Brain microvascular endothelial cell (primary cell): Measurements from ENCODE around the gene MED17.

Source experiments
- DNase-seq: peaks from one replicate; pipeline ENCODE4 v3.0.0-alpha.2; 2020
- H3K27ac ChIP-seq: fragments of 250-450 bp; sonication (Bioruptor Pico); 2 replicates; pipeline ENCODE4 v1.5.1; 2020; ENCODE audit warnings: mild to moderate bottlenecking, moderate library complexity
- H3K27me3 ChIP-seq: fragments of 250-450 bp; sonication (Bioruptor Pico); replicated peaks from 2 replicates; pipeline ENCODE4 v1.5.1; 2020; ENCODE audit warnings: mild to moderate bottlenecking
- H3K36me3 ChIP-seq: fragments of 250-450 bp; sonication (Bioruptor Pico); replicated peaks from 2 replicates; pipeline ENCODE4 v1.5.1; 2020; ENCODE audit warnings: mild to moderate bottlenecking
- H3K4me3 ChIP-seq: 2 replicates; pipeline ENCODE4 v1.5.1; 2011; ENCODE audit warnings: low read depth, mild to moderate bottlenecking, control low read depth, low read length, moderate library complexity
- CTCF ChIP-seq: IDR thresholded peaks from 2 replicates; pipeline ENCODE4 v1.5.1; 2011; ENCODE audit warnings: low read depth, mild to moderate bottlenecking, moderate library complexity, low read length, control low read depth, inconsistent platforms; ENCODE audit errors: missing control alignments
- in situ Hi-C: cut with HindIII; loops from 2 replicates; pipeline ENCODE4 v1.10.0; 2017; ENCODE audit warnings: low sequenced_read_pairs, low pct_ligation_motif_present

MED17 gene

GRCh38 chr11:93843906-93844305 lies 59.8 kb downstream of the MED17 start:
- Histone ChIP-seq H3K27me3 (no peaks in the 10 kb centered on the region), H3K27ac (no peak overlapping the region), H3K36me3 (no peaks in the 10 kb centered on the region), H3K4me3 (no peak overlapping the region)
- in situ Hi-C loops: no loop called here
- TF ChIP-seq CTCF: no peak
- DNase-seq: no peak

GRCh38 chr11:93844568-93844967 lies 60.5 kb downstream of the MED17 start:
- in situ Hi-C loops: no loop called here
- Histone ChIP-seq H3K36me3 (no peaks in the 10 kb centered on the region), H3K27me3 (no peaks in the 10 kb centered on the region), H3K27ac (no peak overlapping the region), H3K4me3 (no peak overlapping the region)
- DNase-seq: no peak
- TF ChIP-seq CTCF: no peak

GRCh38 chr11:93845181-93846092 lies 61.4 kb downstream of the MED17 start:
- Histone ChIP-seq H3K27ac (no peak overlapping the region), H3K27me3 (no peaks in the 10 kb centered on the region), H3K36me3 (no peaks in the 10 kb centered on the region), H3K4me3 (no peak overlapping the region)
- DNase-seq: no peak
- in situ Hi-C loops: no loop called here
- TF ChIP-seq CTCF: no peak

GRCh38 chr11:93846411-93846810 lies 62.3 kb downstream of the MED17 start:
- Histone ChIP-seq H3K27me3 (no peaks in the 10 kb centered on the region), H3K36me3 (no peaks in the 10 kb centered on the region), H3K4me3 (no peak overlapping the region), H3K27ac (no peak overlapping the region)
- TF ChIP-seq CTCF: no peak
- DNase-seq: no peak
- in situ Hi-C loops: no loop called here

GRCh38 chr11:93849201-93849600 lies 65.1 kb downstream of the MED17 start:
- Histone ChIP-seq H3K27ac (no peak overlapping the region), H3K36me3 (no peaks in the 10 kb centered on the region), H3K4me3 (no peak overlapping the region), H3K27me3 (no peaks in the 10 kb centered on the region)
- no peak for TF ChIP-seq CTCF
- in situ Hi-C loops: no loop called here
- no peak for DNase-seq
